ENCODE measurements around the gene KLK13. TPM values are rescaled to one million over a fixed set of nuclear protein-coding genes. Genes with fewer than 3 reads are reported as not detected.

KLK13 gene
- total RNA-seq, 2 experiments from 2014 or later, result not detected

DNA sequence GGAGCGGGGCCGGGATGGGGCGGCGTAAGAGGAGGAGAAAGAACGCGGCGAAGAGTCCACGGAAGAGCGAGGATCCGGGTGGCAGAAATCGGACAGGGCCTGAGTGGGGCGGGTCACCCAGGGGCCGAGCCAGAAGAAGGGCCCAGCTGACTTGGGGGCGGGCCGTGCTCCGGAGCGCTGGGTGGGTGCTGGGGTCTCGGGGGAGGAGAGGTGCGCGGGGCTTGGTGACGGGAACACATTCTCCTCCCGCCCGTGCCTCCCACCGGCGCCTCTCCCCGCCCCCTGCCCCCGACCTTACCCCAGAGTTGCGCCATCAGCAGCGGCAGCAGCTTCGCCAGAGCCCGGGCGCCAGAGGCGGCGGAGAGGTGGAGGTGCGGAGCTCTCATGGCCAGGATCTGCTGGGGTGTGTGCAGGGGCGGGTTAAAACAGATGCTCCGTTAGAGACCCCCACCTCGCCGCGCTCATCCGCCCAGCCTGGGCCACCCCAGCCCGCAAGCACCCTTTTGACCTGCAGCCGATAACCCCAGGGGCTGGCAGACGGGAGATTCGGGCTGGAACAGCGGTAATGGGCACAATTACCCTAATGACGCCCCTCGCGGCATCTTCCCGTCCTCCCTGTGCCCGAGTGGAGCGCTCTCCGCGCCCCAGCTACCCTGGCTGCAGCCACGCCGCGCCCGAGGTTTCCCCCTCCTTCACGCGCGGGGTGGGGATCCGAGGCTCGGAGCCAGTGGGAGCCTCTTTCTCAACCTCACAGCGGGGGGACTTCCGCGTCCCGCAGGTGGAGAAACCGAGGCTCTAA, 45.9 kb downstream of the KLK13 start:
- intact Hi-C loops (cut with DNase I, micrococcal nuclease), result no loop called here
- no peak for ATAC-seq (ENCODE audit: poor library complexity)

DNA sequence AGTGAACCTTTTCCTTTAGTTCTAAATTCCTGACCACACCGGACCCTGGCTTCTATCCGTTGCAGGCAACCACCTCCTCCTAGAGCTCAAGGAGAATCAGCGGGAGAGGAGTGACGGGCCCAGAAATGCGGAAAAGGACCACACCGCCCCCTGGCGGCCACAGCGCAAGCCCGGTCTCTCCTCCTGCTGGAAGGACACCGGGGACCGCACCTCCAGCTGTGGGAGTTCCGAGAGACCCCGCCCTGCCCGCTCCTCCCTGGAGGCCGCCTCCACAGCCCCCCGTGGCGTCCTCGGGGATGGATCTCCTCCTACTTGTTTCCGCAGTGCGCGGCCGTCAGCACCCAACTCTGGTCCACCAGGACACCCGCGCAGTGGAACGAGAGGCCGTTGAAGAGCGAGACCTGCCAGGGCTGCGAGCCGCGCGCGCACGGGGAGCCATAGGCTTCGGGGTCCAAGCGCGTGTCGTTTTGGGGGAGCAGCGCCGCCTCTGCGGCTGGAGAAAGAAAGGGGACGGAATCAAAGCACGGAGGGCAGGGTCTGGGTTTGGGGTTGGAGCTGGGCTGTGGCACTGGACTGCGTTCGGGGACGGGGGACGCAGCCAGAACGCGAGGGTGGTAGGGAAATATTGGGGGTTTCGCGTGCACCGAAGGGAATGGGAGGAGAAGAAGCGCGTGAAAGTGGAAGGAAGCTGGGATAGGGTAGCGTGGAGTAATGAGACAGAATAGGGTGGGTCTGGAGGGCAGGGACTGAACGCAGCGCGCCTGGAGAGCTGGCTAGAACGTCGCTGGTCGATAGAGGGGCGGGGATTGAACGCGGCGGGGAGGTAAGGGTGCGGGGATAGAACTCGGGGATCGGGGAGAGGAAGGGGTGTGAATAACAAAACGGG, 47.9 kb downstream of the KLK13 start:
- intact Hi-C loops (cut with DNase I, micrococcal nuclease), result no loop called here
- Mint-ChIP-seq H3K36me3 (ENCODE audit: low read depth) (no peaks in the 10 kb centered on the region), H3K4me3 (no peak overlapping the region), H3K27me3 (peaks cover 80% of the 10 kb centered on the region), H3K4me1 (ENCODE audit: low read depth) (peaks cover 22% of the 10 kb centered on the region), H3K27ac (no peak overlapping the region), H3K9me3 (no peaks in the 10 kb centered on the region)
- Histone ChIP-seq H3K27ac (ENCODE audit: low read depth in 1 of 2, low read length in 2 of 2) (no peak overlapping the region), H3K36me3 (ENCODE audit: insufficient read depth, low read length) (no peaks in the 10 kb centered on the region), H3K4me1 (ENCODE audit: insufficient read depth, low read length) (peaks cover 27% of the 10 kb centered on the region), H3K27me3 (ENCODE audit: control insufficient read depth in 1 of 2, insufficient read depth in 2 of 2, low read length in 2 of 2) (peaks cover 40 to 41% of the 10 kb centered on the region in 2 experiments), H3K4me3 (ENCODE audit: low read length) (no peak overlapping the region), H3K9me3 (ENCODE audit: control insufficient read depth in 1 of 2, insufficient read depth in 1 of 2, low read length in 2 of 2) (peaks cover 0 to 36% of the 10 kb centered on the region in 2 experiments)
- ChIA-PET POLR2A (no interaction called here), CTCF (interaction anchor here (0.6 kb wide), 1 partner anchor 47 kb away, joined by 3 read pairs; no protein-coding TSS in a partner anchor)
- ATAC-seq (ENCODE audit: poor library complexity) (no peak), DNase-seq (peak in 11 of 14 experiments; percentile 9 to 70 (median 33))
- TF ChIP-seq, protein P1, sequence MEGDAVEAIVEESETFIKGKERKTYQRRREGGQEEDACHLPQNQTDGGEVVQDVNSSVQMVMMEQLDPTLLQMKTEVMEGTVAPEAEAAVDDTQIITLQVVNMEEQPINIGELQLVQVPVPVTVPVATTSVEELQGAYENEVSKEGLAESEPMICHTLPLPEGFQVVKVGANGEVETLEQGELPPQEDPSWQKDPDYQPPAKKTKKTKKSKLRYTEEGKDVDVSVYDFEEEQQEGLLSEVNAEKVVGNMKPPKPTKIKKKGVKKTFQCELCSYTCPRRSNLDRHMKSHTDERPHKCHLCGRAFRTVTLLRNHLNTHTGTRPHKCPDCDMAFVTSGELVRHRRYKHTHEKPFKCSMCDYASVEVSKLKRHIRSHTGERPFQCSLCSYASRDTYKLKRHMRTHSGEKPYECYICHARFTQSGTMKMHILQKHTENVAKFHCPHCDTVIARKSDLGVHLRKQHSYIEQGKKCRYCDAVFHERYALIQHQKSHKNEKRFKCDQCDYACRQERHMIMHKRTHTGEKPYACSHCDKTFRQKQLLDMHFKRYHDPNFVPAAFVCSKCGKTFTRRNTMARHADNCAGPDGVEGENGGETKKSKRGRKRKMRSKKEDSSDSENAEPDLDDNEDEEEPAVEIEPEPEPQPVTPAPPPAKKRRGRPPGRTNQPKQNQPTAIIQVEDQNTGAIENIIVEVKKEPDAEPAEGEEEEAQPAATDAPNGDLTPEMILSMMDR (IDR thresholded peaks at IDR 0.05), result no peak

More for the DNA sequence above, 45.9 kb downstream of the KLK13 start:
- POLR2A ChIA-PET, result no interaction called here
- Histone ChIP-seq H3K4me3 (ENCODE audit: low read length) (no peak overlapping the region), H3K9me3 (ENCODE audit: control insufficient read depth in 1 of 2, insufficient read depth in 1 of 2, low read length in 2 of 2) (peaks cover 0 to 36% of the 10 kb centered on the region in 2 experiments), H3K36me3 (ENCODE audit: insufficient read depth, low read length) (no peaks in the 10 kb centered on the region), H3K27me3 (ENCODE audit: control insufficient read depth in 1 of 2, insufficient read depth in 2 of 2, low read length in 2 of 2) (peaks cover 39 to 49% of the 10 kb centered on the region in 2 experiments), H3K27ac (ENCODE audit: low read depth in 1 of 2, low read length in 2 of 2) (no peak overlapping the region), H3K4me1 (ENCODE audit: insufficient read depth, low read length) (peaks cover 27% of the 10 kb centered on the region)
- Mint-ChIP-seq H3K4me1 (ENCODE audit: low read depth) (peaks cover 22% of the 10 kb centered on the region), H3K36me3 (ENCODE audit: low read depth) (no peaks in the 10 kb centered on the region), H3K27ac (no peak overlapping the region), H3K27me3 (peaks cover 80% of the 10 kb centered on the region), H3K9me3 (no peaks in the 10 kb centered on the region), H3K4me3 (peak overlapping the region; percentile 20)
- no peak for DNase-seq
- CTCF ChIA-PET, result no interaction called here
- TF ChIP-seq, protein P1 (IDR thresholded peaks at IDR 0.05), result no peak

DNA sequence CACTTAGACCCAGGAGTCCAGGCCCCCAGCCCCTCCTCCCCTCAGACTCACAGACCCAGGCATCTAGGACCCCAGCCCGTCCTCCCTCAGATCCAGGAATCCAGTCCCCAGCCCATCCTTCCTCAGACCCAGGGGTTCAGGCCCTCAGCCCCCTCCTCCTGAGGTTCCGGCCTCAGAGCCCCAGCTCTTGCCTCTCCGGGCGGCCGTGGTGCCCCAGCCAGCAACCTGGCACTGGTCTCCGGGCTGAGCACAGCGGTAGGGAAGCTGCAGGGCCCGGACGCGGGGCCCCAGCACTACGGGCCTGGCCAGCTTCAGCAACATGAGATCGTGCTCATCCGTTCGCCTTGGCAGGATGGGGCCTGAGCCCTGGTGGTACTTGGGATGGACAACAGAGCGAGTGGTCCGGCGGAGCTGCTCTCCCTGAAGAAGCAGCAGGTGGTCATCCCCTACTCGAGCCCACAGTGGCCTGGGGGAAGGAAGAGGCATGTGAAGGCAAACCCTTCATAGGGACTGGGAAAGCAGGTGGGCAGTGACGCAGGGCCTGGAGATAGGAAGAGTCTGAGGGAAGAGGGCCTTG, 49.1 kb downstream of the KLK13 start:
- TF ChIP-seq, protein P1 (IDR thresholded peaks at IDR 0.05), result no peak
- Mint-ChIP-seq H3K27me3 (peaks cover 78% of the 10 kb centered on the region), H3K27ac (no peak overlapping the region), H3K4me3 (no peak overlapping the region), H3K9me3 (no peaks in the 10 kb centered on the region), H3K36me3 (ENCODE audit: low read depth) (no peaks in the 10 kb centered on the region), H3K4me1 (ENCODE audit: low read depth) (peaks cover 16% of the 10 kb centered on the region)
- Histone ChIP-seq H3K27ac (ENCODE audit: low read depth in 1 of 2, low read length in 2 of 2) (no peak overlapping the region), H3K4me1 (ENCODE audit: insufficient read depth, low read length) (peaks cover 27% of the 10 kb centered on the region), H3K9me3 (ENCODE audit: control insufficient read depth in 1 of 2, insufficient read depth in 1 of 2, low read length in 2 of 2) (peaks cover 0 to 36% of the 10 kb centered on the region in 2 experiments), H3K27me3 (ENCODE audit: control insufficient read depth in 1 of 2, insufficient read depth in 2 of 2, low read length in 2 of 2) (peaks cover 37 to 41% of the 10 kb centered on the region in 2 experiments), H3K4me3 (ENCODE audit: low read length) (no peak overlapping the region), H3K36me3 (ENCODE audit: insufficient read depth, low read length) (no peaks in the 10 kb centered on the region)
- DNase-seq, result no peak
- intact Hi-C loops (cut with DNase I, micrococcal nuclease), result no loop called here
- no peak for ATAC-seq (ENCODE audit: poor library complexity)
- ChIA-PET POLR2A (no interaction called here), CTCF (no interaction called here)

Measured in CD4-positive, alpha-beta T cell (primary cell).